ENCODE results near the gene ADAMTS2.

The ADAMTS2 gene

DNA sequence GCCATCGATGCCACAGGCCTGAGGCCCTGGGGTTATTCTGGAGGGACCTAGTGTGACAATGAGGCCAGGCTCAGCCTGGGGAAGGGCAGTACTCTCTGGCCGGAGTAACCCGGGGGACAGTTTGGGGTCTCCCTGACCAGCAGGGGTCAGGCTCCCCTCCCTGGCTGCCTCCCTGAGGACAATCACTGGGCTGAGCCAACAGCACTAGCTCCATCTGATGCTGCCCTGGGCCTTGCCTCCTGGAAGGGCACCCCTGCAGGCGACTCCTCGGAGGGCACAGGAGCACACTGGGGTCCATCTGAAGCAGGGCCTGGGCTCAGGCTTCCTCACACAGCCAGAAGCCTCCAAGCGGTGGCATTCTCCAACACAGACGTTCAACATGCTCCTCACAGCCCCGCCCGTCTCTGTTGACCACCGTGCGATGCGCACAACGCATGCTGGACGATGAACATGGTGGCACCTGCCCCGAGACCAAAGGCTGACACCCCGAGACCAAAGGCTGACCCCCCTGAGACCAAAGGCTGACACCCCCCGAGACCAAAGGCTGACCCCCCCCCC is 68.3 kb downstream of the ADAMTS2 start:
- no peak for DNase-seq

- DNase-seq, result no peak
Measured at GRCh38 chr5:179275941-179276837, 69.1 kb downstream of the ADAMTS2 start.

GRCh38 chr5:179275381-179275878 is 69.8 kb downstream of the ADAMTS2 start:
- no peak for DNase-seq

GRCh38 chr5:179274321-179275315 is 70.6 kb downstream of the ADAMTS2 start:
- DNase-seq, result no peak

DNA sequence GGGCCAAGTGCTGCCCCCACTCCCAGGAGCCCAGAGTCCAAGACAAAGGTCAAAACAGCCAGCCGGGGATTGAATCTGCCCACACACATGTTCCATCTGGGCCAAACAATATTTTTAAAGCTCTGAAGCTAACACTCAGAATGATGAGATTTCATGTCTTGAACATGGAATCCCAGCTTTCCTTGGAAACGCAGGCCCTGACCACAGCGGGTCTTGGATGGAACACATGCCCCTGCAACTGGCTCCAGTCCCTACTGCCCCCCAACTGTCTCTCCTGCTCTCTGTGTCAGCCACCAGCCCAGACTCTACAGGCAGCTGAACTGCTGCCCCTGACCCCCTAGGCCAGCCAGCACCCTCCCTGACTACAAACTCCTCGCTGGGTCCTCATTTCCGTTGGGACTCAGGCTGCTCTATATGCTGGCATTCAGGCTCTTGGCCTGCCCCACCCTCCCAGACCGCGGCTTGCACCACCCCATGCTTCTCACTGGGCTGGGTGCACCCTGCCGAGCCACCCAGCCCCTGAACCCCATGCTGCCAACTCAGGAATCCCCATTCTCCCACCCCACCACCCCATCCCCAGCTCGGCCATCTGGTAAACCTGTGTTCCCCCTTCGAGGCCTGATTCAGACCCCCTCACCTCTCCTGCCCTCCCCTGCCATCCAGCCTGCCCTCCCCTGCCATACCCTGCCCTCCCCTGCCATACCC is 71.7 kb downstream of the ADAMTS2 start:
- no peak for DNase-seq

GRCh38 chr5:179273073-179273435 is 72.2 kb downstream of the ADAMTS2 start:
- no peak for DNase-seq

DNA sequence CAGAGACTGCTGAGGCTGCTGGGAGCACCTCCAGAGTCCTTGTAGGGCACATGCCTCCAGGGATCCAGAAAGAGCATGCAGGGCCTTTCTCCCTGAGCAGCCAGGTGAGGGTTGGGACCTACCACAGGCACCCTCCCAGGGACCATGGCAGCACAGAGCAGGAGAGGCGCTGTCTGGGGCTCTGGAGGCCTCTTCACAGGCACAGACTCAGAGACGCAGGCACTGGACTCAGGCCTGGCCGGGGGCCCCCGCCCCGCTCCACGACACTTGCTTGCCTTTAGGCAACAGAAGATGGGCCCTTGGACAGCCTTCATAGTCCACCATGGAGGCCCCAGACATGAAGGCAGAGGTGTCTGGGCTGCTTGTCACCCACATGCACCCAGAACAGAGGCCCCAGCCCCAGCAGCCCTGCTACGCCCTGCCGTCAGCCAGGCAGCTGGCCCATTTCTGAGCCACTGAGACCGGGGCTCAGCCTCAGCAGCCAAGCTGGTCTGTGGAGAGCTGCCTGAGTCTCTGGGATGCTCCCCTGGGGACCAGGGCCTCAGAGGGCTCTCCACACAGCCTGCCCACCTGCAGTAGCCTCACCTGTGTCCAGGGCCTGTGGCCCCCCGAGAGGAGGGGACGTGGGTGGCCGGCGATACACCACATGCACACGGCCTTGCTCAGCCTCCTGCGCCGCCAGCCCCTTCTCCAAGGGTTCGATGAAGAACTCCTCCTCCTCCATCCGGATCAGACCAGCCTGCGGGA is 72.8 kb downstream of the ADAMTS2 start:
- DNase-seq, result no peak

DNA sequence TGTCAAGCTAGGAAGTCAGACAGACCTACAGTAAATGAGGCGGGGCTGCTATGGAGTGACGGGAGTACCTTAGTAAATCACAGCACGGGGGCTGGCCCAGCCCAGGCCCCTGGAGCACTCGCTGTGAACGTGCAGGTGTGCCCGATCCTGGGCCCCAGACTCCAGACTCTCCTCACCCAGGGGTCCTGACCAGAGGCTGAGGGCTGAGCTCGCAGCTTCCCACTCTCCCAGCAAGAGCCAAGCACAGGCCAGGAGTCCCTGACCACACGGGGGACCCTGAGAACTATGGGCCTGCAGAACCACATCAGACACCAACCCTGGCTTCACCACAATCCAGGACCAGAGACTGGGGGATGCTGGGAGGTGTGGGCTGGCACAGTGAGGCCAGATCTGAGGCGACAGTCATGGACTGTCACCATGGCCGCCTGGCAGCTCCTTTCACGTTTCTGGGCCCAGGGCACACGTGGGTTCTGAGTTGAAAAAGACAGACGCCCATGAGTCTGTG is 73.4 kb downstream of the ADAMTS2 start:
- DNase-seq, result no peak

DNA sequence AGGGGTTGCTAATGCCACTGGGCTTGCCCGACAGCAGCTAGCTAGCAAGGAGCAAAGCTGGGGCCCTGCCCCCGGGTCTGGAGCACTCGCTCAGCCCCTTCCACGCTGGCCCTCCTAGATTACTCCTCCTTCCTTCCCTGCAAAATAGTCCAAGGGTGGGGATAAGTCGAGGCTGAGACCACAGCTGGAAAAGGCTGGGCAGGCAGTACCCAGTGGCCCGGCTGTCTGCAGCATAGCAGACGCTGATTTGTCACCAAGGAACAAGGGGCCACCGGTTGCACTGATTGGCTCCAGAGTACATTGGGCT is 73.9 kb downstream of the ADAMTS2 start:
- DNase-seq, result no peak

GRCh38 chr5:179270581-179271427 is 74.5 kb downstream of the ADAMTS2 start:
- no peak for DNase-seq

DNA sequence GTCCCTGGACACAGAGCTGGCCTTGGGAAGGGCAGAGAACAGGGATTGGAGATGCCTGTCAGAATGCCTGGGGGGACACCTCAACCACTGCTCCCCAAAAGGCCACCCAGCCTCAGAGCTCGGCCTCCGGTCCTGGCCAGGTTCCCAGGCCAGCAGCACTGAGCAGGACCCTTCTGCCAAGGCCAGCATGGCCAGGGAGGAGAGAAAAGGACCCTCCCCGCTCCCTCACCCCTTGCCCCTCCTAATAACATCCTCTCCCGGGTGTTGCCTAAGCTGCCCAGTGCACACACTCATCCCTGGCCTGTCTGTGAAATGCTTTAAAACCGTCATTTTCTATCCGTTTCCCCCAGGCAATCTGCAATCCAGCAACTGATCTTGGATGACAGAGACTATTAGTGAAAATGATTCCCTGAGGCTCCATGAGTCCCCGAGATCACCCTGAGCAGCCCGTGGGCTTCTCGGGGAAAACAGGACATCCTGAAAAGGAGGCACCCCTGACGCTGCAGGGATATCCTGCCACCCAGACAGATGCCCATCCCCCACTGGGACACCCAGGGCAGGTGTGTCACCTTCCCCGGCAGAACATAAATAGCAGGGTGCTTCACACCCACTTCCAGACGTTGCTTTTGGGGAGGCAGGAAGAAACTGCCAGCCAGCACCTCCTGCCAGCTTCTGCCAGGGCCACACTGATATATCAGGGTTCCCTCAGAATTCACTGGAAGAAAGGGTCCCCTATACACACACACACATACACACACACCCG is 75.3 kb downstream of the ADAMTS2 start:
- DNase-seq, result no peak

GRCh38 chr5:179268966-179269693 is 76.1 kb downstream of the ADAMTS2 start:
- no peak for DNase-seq

GRCh38 chr5:179268399-179268952 is 76.8 kb downstream of the ADAMTS2 start:
- no peak for DNase-seq

DNA sequence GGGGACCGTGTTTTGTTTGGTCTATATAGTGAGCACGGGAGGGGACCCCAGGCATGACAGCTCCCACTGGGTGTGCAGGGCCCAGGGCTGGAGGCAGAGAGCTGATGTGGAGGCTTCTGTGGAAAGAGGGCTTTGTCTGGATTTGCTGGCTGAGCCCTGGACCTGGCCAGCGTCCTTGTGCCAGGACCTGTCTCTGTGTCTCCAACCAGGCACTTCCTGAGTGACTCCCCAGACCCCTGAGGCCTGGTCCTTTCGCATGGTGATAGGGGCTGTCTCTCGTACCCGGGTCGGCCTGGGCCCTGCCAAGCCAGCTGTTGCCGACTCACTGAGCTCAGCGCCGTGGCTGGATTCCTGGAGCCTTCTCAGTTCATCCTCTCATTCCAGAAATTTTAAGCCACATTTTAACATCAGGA is 77.6 kb downstream of the ADAMTS2 start:
- no peak for DNase-seq

GRCh38 chr5:179267071-179267670 is 78.1 kb downstream of the ADAMTS2 start:
- no peak for DNase-seq

DNA sequence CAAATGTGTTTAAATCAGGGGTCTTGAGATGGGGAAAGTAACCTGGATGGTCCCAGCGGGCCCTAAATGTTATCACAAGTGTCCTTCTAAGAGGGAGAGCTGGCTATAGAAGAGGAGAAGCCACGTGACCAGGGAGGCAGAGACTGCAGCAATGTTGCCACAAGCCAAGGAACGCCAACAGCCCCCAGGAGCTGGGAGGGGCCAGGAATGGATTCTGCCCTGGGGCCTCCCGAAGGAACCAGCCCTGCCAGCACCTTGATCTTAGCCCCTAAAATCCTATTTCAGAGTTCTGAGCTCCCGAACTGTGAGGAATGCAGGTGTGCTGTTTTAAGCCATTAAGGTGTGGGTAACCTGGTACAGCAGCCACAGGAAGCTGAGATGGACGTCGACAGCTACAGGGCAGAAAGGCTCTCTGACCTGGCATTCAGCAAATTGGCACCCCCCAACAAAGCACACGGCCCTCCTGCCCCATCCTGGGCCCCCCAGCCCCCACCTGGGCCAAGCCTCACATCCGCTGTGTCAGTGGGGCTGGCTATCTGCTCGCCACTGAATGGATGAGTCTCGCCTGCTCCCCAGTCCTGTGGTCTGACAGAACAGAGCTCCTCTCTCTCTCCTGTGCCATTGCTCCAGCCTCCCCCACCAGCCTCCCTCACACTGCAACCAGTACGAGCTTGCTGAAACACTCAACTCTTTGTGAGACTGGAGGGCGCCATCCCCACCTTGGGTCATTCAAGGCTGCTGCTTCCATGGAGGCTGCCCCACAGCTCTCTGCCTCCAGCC is 78.8 kb downstream of the ADAMTS2 start:
- DNase-seq, result no peak

DNA sequence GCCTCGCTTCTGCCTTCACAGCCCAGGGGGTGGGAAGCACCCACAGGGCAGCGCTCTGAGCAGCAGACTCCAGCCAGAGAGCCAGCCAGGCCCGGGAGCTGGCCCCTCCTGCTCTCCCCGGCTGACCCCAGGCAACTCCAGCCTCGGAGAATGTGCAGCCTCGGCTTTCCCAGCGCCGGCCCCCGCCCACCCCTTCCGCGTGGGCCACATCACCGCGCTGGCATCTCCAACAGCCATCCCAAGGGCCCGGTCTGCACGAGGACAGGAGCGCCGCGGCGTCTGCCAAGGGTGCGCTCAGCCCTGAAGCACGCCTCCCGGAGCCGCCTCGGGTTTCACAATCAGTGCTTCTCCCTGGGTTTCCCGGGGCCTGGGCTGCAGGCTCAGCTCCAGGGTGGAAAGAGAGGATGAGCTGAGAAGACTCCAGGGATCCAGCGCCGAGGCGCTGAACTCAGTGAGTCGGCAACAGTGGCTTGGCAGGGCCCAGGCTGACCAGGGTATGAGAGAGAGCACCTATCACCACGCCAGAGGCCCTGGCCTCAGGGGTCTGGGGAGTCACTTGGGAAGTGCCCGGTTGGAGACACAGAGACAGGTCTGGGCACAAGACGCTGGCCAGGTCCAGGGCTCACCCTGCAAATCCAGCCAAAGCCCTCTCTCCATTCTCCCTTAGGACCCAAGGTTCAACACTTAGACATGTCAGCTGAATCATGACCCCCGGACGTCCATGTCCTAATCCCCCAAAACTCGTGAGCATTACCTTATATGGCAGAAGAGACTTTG is 79.6 kb downstream of the ADAMTS2 start:
- no peak for DNase-seq
